DOHH2 (cell line): Measurements from ENCODE around the gene AFF1.

Source experiments
- CTCF ChIP-seq: fragments of 200-600 bp; sonication (generic); IDR thresholded peaks from one replicate; pipeline ENCODE4 v1.5.1; 2014; ENCODE audit warnings: antibody characterized with exemption, mild to moderate bottlenecking, low read depth, low read length; ENCODE audit not compliant: poor library complexity, severe bottlenecking
- EZH2phosphoT487 ChIP-seq: fragments of 200-600 bp; sonication (generic); IDR thresholded peaks from 2 replicates; pipeline ENCODE4 v1.6.1; 2017; ENCODE audit warnings: borderline replicate concordance, mild to moderate bottlenecking, antibody characterized with exemption, low read length, moderate library complexity, mixed read lengths

- TF ChIP-seq CTCF (no peak), EZH2phosphoT487 (no peak)
Observed at GRCh38 chr4:87121341-87122065, 186.7 kb downstream of the AFF1 start.
